ENCODE results near the gene SLC8A1. TPM values are rescaled to one million over a fixed set of nuclear protein-coding genes. Genes with fewer than 3 reads are reported as not detected.

Gene SLC8A1
- total RNA-seq, 2 donors from 2014 or later = 23.2 to 28.2 TPM

DNA sequence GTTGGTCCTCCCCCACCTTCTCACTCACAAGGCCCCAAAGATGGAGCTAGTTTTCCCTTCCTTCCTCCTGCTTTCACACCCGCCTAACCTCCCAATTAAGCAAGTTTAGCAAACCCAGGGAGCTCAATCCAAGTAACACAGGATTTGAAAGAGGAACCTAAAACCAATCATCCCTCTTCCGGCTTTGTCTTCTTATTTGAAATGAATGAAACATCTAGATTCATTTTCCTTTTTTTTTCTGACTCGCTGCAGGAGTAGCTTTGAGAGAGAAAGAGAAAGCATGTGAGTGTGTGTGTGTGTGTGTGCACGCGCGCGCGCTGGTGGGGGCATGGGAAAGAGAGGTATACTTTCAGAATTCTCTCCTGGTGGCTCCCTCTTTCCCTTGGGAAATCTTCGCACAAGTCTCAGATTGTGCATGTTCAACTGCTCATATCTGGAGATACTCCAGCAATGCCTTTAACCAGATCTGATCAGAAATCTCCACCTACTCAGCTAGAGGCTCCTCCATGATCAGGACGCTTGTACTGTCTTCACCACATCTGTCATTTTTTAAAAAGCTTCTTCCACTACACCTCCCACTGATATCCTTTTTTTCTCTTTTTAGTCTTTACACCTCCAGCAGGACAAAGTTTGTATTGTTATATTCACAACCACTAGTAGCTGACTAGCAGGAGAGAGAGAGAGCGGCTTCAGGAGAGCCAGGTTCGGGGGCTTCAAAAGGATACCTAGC lies 1.7 kb downstream of the SLC8A1 start:
- TF ChIP-seq POLR2AphosphoS5 (IDR thresholded peaks at IDR 0.05) (no peak), POLR2A (IDR thresholded peaks at IDR 0.05) (no peak)
- TF ChIP-seq, protein P1, sequence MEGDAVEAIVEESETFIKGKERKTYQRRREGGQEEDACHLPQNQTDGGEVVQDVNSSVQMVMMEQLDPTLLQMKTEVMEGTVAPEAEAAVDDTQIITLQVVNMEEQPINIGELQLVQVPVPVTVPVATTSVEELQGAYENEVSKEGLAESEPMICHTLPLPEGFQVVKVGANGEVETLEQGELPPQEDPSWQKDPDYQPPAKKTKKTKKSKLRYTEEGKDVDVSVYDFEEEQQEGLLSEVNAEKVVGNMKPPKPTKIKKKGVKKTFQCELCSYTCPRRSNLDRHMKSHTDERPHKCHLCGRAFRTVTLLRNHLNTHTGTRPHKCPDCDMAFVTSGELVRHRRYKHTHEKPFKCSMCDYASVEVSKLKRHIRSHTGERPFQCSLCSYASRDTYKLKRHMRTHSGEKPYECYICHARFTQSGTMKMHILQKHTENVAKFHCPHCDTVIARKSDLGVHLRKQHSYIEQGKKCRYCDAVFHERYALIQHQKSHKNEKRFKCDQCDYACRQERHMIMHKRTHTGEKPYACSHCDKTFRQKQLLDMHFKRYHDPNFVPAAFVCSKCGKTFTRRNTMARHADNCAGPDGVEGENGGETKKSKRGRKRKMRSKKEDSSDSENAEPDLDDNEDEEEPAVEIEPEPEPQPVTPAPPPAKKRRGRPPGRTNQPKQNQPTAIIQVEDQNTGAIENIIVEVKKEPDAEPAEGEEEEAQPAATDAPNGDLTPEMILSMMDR (IDR thresholded peaks at IDR 0.05) = no peak
- no peak for DNase-seq (ENCODE audit: low spot score)
- H3K36me3 ChIP-seq = no peaks in the 10 kb centered on the region
- H3K9me3 ChIP-seq = no peaks in the 10 kb centered on the region
- H3K27me3 ChIP-seq (replicated peaks; ENCODE audit: insufficient read depth) = no peaks in the 10 kb centered on the region
- WGBS = 28% methylated on average over 12 of the region's 12 CpGs
- peak overlapping the region; percentile 57 to 60 for H3K27ac ChIP-seq
- intact Hi-C loops (cut with DNase I) = loop anchor here (5.0 kb wide), 2 partner anchors 78 to 163 kb away; no protein-coding TSS in a partner anchor
- no peaks in the 10 kb centered on the region for H3K4me1 ChIP-seq (replicated peaks)
- H3K4me3 ChIP-seq = peak overlapping the region; percentile 31 to 39

DNA sequence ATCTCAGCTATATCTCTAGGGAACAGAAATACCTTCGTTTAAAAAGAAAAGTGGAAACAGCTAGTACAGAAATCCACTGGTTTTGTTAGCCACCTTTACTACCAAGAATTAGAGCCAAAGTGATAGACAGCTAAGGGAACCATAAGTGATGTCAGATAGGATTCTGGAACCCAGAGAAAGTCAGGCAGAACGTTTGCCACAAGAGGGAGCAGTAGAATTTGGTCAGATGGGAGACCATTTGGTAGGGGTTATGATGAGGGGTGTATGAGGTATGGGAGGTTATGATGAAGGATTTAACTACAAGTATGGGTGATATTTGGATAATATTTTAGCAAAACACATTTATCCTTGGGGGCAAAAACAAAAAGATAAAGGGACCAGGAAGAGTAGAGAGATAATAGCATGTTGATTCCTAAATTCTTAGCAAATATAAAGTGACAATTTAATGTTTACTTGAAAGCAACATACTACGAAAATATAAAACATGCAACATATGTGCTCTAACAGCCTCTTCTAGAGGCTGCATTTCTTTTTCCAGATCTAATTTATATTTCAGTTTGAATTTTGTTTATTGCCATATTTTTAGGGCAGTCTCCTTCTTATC lies 3.3 kb downstream of the SLC8A1 start:
- H3K4me1 ChIP-seq (replicated peaks) = no peaks in the 10 kb centered on the region
- intact Hi-C loops (cut with DNase I) = no loop called here
- H3K27ac ChIP-seq = peak overlapping the region in 1 of 2 donors; percentile 3
- no peaks in the 10 kb centered on the region for H3K9me3 ChIP-seq
- 37% methylated on average over 3 of the region's 3 CpGs for WGBS
- no peaks in the 10 kb centered on the region for H3K36me3 ChIP-seq
- no peaks in the 10 kb centered on the region for H3K27me3 ChIP-seq (replicated peaks; ENCODE audit: insufficient read depth)
- no peak overlapping the region for H3K4me3 ChIP-seq
- TF ChIP-seq, protein P1 (IDR thresholded peaks at IDR 0.05) = peak in 1 of 4 experiments; percentile 22
- no peak for TF ChIP-seq POLR2A (IDR thresholded peaks at IDR 0.05)
- no peak for DNase-seq (ENCODE audit: low spot score)

- H3K4me3 ChIP-seq = no peak overlapping the region
- H3K27ac ChIP-seq = no peak overlapping the region
- no peaks in the 10 kb centered on the region for H3K9me3 ChIP-seq
- no peak for TF ChIP-seq POLR2A (IDR thresholded peaks at IDR 0.05)
- TF ChIP-seq, protein P1 (IDR thresholded peaks at IDR 0.05) = no peak
- TF ChIP-seq POLR2AphosphoS5 (IDR thresholded peaks at IDR 0.05) = no peak
- no peaks in the 10 kb centered on the region for H3K4me1 ChIP-seq (replicated peaks)
- no peaks in the 10 kb centered on the region for H3K27me3 ChIP-seq (replicated peaks; ENCODE audit: insufficient read depth)
- H3K36me3 ChIP-seq = no peaks in the 10 kb centered on the region
- intact Hi-C loops (cut with DNase I) = no loop called here
- no peak for DNase-seq (ENCODE audit: low spot score)
These were observed 6.4 kb downstream of the SLC8A1 start for GRCh38 chr2:40445467-40445866.

GRCh38 chr2:40440835-40441234 lies 11.1 kb downstream of the SLC8A1 start:
- H3K27me3 ChIP-seq (replicated peaks; ENCODE audit: insufficient read depth) = no peaks in the 10 kb centered on the region
- no peak overlapping the region for H3K27ac ChIP-seq
- intact Hi-C loops (cut with DNase I) = no loop called here
- no peaks in the 10 kb centered on the region for H3K4me1 ChIP-seq (replicated peaks)
- TF ChIP-seq POLR2A (IDR thresholded peaks at IDR 0.05) (no peak), POLR2AphosphoS5 (IDR thresholded peaks at IDR 0.05) (no peak)
- TF ChIP-seq, protein P1 (IDR thresholded peaks at IDR 0.05) = no peak
- 59% methylated on average over 1 of the region's 1 CpG for WGBS
- H3K4me3 ChIP-seq = no peak overlapping the region
- H3K9me3 ChIP-seq = no peaks in the 10 kb centered on the region
- no peaks in the 10 kb centered on the region for H3K36me3 ChIP-seq
- DNase-seq (ENCODE audit: low spot score) = no peak

DNA sequence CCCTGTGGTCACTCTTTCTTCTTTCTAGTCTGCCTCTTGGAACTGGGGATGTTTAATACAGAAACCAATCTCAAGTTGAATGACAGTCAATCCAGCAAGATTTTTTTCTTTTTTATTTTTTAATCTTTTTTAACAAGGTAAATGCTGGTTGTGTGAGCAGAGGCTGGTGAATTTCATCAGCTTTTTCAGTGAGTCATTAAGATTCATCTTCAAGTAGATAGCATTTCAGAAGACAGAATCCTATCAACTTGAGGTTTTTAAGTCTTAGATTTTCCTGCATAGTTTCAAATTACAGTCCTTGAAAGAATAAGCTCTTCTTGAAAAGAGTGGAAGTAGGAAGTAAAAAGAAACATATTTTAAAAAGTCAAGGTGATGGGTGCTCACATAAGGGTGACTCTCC lies 12.4 kb downstream of the SLC8A1 start:
- no peaks in the 10 kb centered on the region for H3K27me3 ChIP-seq (replicated peaks; ENCODE audit: insufficient read depth)
- no peak for DNase-seq (ENCODE audit: low spot score)
- H3K36me3 ChIP-seq = no peaks in the 10 kb centered on the region
- H3K9me3 ChIP-seq = no peaks in the 10 kb centered on the region
- intact Hi-C loops (cut with DNase I) = no loop called here
- no peaks in the 10 kb centered on the region for H3K4me1 ChIP-seq (replicated peaks)
- H3K4me3 ChIP-seq = no peak overlapping the region
- no peak for TF ChIP-seq POLR2AphosphoS5 (IDR thresholded peaks at IDR 0.05)
- TF ChIP-seq POLR2A (IDR thresholded peaks at IDR 0.05) = no peak
- TF ChIP-seq, protein P1 (IDR thresholded peaks at IDR 0.05) = no peak
- no peak overlapping the region for H3K27ac ChIP-seq
